Mesendoderm (in vitro differentiated cells): ENCODE measurements around the gene GRK3.

Experiments
- DNase-seq: peaks from one replicate; pipeline ENCODE4 v3.0.0; 2013
- H2AK5ac ChIP-seq: 2 replicates; pipeline ENCODE4 v1.6.1; 2013; ENCODE audit warnings: low read length, inconsistent platforms
- H2BK120ac ChIP-seq: 2 replicates; pipeline ENCODE4 v1.6.1; 2013; ENCODE audit warnings: low read depth, mild to moderate bottlenecking, low read length, moderate library complexity, mixed read lengths
- H2BK15ac ChIP-seq: replicated peaks from 2 replicates; pipeline ENCODE4 v1.6.1; 2013; ENCODE audit warnings: low read depth, mild to moderate bottlenecking, moderate library complexity
- H2BK5ac ChIP-seq: 2 replicates; pipeline ENCODE4 v1.6.1; 2013; ENCODE audit warnings: low read length, inconsistent platforms
- H3K18ac ChIP-seq: 2 replicates; pipeline ENCODE4 v1.6.1; 2013; ENCODE audit warnings: mild to moderate bottlenecking, low read length, mixed read lengths
- H3K23ac ChIP-seq: one replicate; pipeline ENCODE4 v1.6.1; 2013; ENCODE audit warnings: low read length
- H3K27ac ChIP-seq: 2 replicates; pipeline ENCODE4 v1.5.1; 2013; ENCODE audit warnings: low read depth, mild to moderate bottlenecking, inconsistent platforms, low read length, moderate library complexity
- H3K27me3 ChIP-seq: 2 replicates; pipeline ENCODE4 v1.6.1; 2013; ENCODE audit warnings: low read length, control low read depth, mild to moderate bottlenecking, inconsistent platforms; ENCODE audit not compliant: insufficient read depth, poor library complexity
- H3K36me3 ChIP-seq: 2 replicates; pipeline ENCODE4 v1.6.1; 2013; ENCODE audit warnings: low read length, inconsistent platforms; ENCODE audit not compliant: control insufficient read depth, insufficient read depth
- H3K4ac ChIP-seq: one replicate; pipeline ENCODE4 v1.6.1; 2013; ENCODE audit warnings: low read depth, mild to moderate bottlenecking, low read length, moderate library complexity
- H3K4me1 ChIP-seq: 2 replicates; pipeline ENCODE4 v1.6.1; 2013; ENCODE audit warnings: low read depth, low read length, inconsistent platforms; ENCODE audit not compliant: control insufficient read depth
- H3K4me2 ChIP-seq: 2 replicates; pipeline ENCODE4 v1.6.1; 2013; ENCODE audit warnings: low read length
- H3K4me3 ChIP-seq: 2 replicates; pipeline ENCODE4 v1.5.1; 2013; ENCODE audit warnings: mild to moderate bottlenecking, low read length
- H3K56ac ChIP-seq: one replicate; pipeline ENCODE4 v1.6.1; 2013; ENCODE audit warnings: low read length
- H3K79me1 ChIP-seq: 2 replicates; pipeline ENCODE4 v1.6.1; 2013; ENCODE audit warnings: low read length, inconsistent platforms
- H3K79me2 ChIP-seq: 2 replicates; pipeline ENCODE4 v1.6.1; 2013; ENCODE audit warnings: mild to moderate bottlenecking, low read length; ENCODE audit not compliant: control insufficient read depth, insufficient read depth
- H3K9ac ChIP-seq: 2 replicates; pipeline ENCODE4 v1.6.1; 2013; ENCODE audit warnings: low read length, inconsistent platforms
- H4K5ac ChIP-seq: one replicate; pipeline ENCODE4 v1.6.1; 2013; ENCODE audit warnings: low read length
- H4K8ac ChIP-seq: one replicate; pipeline ENCODE4 v1.6.1; 2013; ENCODE audit warnings: low read depth, mild to moderate bottlenecking, control low read depth, low read length, moderate library complexity
- WGBS: extraction: QIAGEN DNeasy Blood & Tissue Kit; methylation state at CpG from one replicate; pipeline ENCODE4 v1.1.7; 2013; ENCODE audit warnings: low lambda C conversion rate, missing lambda C conversion rate; ENCODE audit not compliant: insufficient coverage; ENCODE audit errors: extremely low coverage; 5-methylcytosine and 5-hydroxymethylcytosine counted together

GRK3 gene

GRCh38 chr22:25760294-25760693 is 195.8 kb downstream of the GRK3 start:
- H2BK5ac ChIP-seq, result no peak overlapping the region
- H4K8ac ChIP-seq, result no peak overlapping the region
- H3K4me1 ChIP-seq, result no peaks in the 10 kb centered on the region
- no CpG with 5 or more reads among the region's 2 CpGs for WGBS
- no peaks in the 10 kb centered on the region for H3K36me3 ChIP-seq
- H3K27me3 ChIP-seq, result no peaks in the 10 kb centered on the region
- no peak overlapping the region for H3K4ac ChIP-seq
- no peak overlapping the region for H3K56ac ChIP-seq
- no peak overlapping the region for H3K9ac ChIP-seq
- no peak overlapping the region for H2AK5ac ChIP-seq
- H2BK120ac ChIP-seq, result no peak overlapping the region
- no peak overlapping the region for H2BK15ac ChIP-seq
- H4K5ac ChIP-seq, result no peak overlapping the region
- H3K27ac ChIP-seq, result no peak overlapping the region
- H3K18ac ChIP-seq, result no peak overlapping the region
- no peaks in the 10 kb centered on the region for H3K79me1 ChIP-seq
- H3K79me2 ChIP-seq, result no peaks in the 10 kb centered on the region
- no peak overlapping the region for H3K23ac ChIP-seq
- H3K4me2 ChIP-seq, result no peak overlapping the region
- no peak overlapping the region for H3K4me3 ChIP-seq
- DNase-seq, result no peak

DNA sequence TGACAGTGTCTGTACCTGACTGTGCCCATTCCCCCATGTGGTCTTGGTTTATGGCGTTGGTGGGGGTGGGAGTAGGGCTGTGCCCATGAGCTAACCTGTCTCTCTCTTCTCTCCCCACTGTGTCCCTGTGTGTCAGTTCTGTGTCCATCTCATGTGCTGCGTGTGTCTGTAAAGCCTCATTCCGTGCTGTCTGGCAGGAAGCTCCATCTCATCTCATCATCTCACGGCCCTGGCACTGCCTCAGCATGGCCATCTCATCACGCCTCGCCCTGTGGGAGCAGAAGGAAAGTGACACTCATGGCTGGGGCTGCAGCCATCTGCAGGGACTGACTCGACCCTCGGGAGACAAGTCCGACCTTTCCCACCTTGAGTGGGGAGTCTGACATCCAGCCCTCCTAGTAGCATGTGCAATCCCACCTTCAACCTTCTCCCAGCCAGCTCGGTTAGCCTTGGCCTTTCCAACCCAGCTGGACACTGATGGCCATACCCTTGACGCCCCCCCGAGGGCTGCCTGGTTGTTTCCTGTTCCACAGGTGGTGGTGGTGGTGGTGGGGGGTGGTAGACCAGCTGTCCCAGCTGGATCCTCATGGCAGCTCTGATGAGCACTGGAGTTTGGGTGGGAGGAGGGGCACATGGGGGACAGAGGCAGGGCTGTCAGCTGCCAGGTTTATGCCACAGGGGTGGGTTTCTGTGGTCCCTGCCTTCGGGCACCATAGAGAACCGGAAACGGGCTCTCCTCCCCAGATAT is 196.5 kb downstream of the GRK3 start:
- Histone ChIP-seq H3K23ac (no peak overlapping the region), H3K4ac (no peak overlapping the region), H4K8ac (no peak overlapping the region), H2BK15ac (no peak overlapping the region), H3K79me2 (no peaks in the 10 kb centered on the region), H3K4me1 (no peaks in the 10 kb centered on the region), H3K27ac (no peak overlapping the region), H3K4me3 (no peak overlapping the region), H2BK5ac (no peak overlapping the region), H3K56ac (peak overlapping the region; percentile 19), H4K5ac (no peak overlapping the region), H3K79me1 (no peaks in the 10 kb centered on the region), H3K9ac (no peak overlapping the region), H3K18ac (no peak overlapping the region), H3K4me2 (no peak overlapping the region), H2AK5ac (no peak overlapping the region), H3K27me3 (no peaks in the 10 kb centered on the region), H2BK120ac (no peak overlapping the region), H3K36me3 (no peaks in the 10 kb centered on the region)
- DNase-seq, result no peak
- WGBS, result no CpG with 5 or more reads among the region's 15 CpGs

GRCh38 chr22:25762147-25762546 is 197.7 kb downstream of the GRK3 start:
- Histone ChIP-seq H2AK5ac (no peak overlapping the region), H3K4me3 (no peak overlapping the region), H3K23ac (no peak overlapping the region), H3K27ac (no peak overlapping the region), H3K36me3 (no peaks in the 10 kb centered on the region), H4K5ac (no peak overlapping the region), H3K4ac (no peak overlapping the region), H3K18ac (no peak overlapping the region), H2BK15ac (no peak overlapping the region), H3K27me3 (no peaks in the 10 kb centered on the region), H3K56ac (no peak overlapping the region), H3K9ac (no peak overlapping the region), H3K4me1 (no peaks in the 10 kb centered on the region), H4K8ac (no peak overlapping the region), H3K79me2 (no peaks in the 10 kb centered on the region), H3K79me1 (no peaks in the 10 kb centered on the region), H3K4me2 (no peak overlapping the region), H2BK5ac (no peak overlapping the region), H2BK120ac (no peak overlapping the region)
- no CpG with 5 or more reads among the region's 5 CpGs for WGBS
- DNase-seq, result peak; percentile 61

- Histone ChIP-seq H3K9ac (no peak overlapping the region), H3K27ac (no peak overlapping the region)
- WGBS, result no CpG with 5 or more reads among the region's 7 CpGs
Measured at GRCh38 chr22:25763239-25763777, 198.8 kb downstream of the GRK3 start.

DNA sequence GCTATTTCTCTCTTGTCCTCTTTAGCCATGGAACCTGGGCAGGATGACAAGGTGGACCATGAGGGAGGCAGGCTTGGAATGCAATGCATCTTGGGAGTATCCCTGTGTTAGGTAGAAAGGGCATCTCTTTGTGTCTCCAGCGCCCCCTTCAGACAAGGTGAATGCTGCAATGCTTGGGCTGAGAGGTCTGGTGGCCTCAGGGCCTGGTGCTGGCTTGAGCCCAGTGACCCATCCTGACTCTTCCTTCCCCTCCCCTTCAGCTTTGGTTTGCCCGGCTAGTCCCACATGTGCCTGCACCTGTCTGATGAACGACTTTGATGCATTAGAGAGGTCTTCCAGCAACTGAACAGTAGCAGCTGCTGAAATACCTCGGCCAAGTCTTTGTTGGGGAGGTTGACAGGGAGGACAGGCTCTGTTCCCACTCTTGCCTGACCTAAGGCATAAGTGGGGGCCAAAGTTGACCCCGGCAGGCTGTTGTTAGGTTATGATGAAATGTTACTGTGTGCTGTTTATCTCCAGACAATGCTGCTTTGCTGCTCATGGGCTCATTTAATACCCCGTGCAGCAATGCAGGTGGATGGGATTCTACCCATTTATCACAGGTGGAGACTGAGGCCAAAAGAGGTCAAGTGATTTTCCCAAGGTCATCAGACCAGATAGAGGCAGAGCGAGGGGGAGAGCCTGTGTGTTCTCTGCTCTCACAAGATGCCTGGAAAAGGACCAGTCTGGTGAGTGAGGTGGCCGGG is 200.0 kb downstream of the GRK3 start:
- H3K4me3 ChIP-seq, result no peak overlapping the region
- H4K8ac ChIP-seq, result no peak overlapping the region
- H2BK120ac ChIP-seq, result no peak overlapping the region
- H3K36me3 ChIP-seq, result no peaks in the 10 kb centered on the region
- H2AK5ac ChIP-seq, result no peak overlapping the region
- H3K23ac ChIP-seq, result no peak overlapping the region
- H3K18ac ChIP-seq, result no peak overlapping the region
- H3K4me2 ChIP-seq, result no peak overlapping the region
- no peaks in the 10 kb centered on the region for H3K27me3 ChIP-seq
- H3K27ac ChIP-seq, result no peak overlapping the region
- H3K56ac ChIP-seq, result no peak overlapping the region
- H3K9ac ChIP-seq, result no peak overlapping the region
- H2BK15ac ChIP-seq, result no peak overlapping the region
- peak; percentile 72 for DNase-seq
- no peak overlapping the region for H2BK5ac ChIP-seq
- no peaks in the 10 kb centered on the region for H3K79me2 ChIP-seq
- no peak overlapping the region for H4K5ac ChIP-seq
- H3K79me1 ChIP-seq, result no peaks in the 10 kb centered on the region
- H3K4ac ChIP-seq, result no peak overlapping the region
- WGBS, result no CpG with 5 or more reads among the region's 8 CpGs
- no peaks in the 10 kb centered on the region for H3K4me1 ChIP-seq

More at GRCh38 chr22:25763239-25763777, 198.8 kb downstream of the GRK3 start:
- Histone ChIP-seq H2BK15ac (no peak overlapping the region), H3K18ac (no peak overlapping the region), H3K4me3 (no peak overlapping the region), H2AK5ac (no peak overlapping the region), H3K4me2 (no peak overlapping the region), H3K79me2 (no peaks in the 10 kb centered on the region), H4K8ac (no peak overlapping the region), H2BK120ac (no peak overlapping the region), H3K79me1 (no peaks in the 10 kb centered on the region), H3K4ac (no peak overlapping the region), H4K5ac (no peak overlapping the region), H2BK5ac (no peak overlapping the region), H3K27me3 (no peaks in the 10 kb centered on the region), H3K56ac (no peak overlapping the region), H3K36me3 (no peaks in the 10 kb centered on the region), H3K23ac (no peak overlapping the region), H3K4me1 (no peaks in the 10 kb centered on the region)
- no peak for DNase-seq
